Neuronal stem cell (in vitro differentiated cells): Measurements from ENCODE around the gene ELMO1.

ENCODE experiments used
- DNase-seq: peaks from one replicate; pipeline ENCODE4 v3.0.0-alpha.2; 2013; ENCODE audit warnings: low spot score
- H2AFZ ChIP-seq: one replicate; pipeline ENCODE4 v1.6.1; 2013; ENCODE audit warnings: mild to moderate bottlenecking, low read length, inconsistent platforms
- H2AK5ac ChIP-seq: 2 replicates; pipeline ENCODE4 v1.6.1; 2013; ENCODE audit warnings: low read depth, mild to moderate bottlenecking, inconsistent platforms, low read length, moderate library complexity, mixed read lengths
- H2BK120ac ChIP-seq: 2 replicates; pipeline ENCODE4 v1.6.1; 2013; ENCODE audit warnings: low read depth, mild to moderate bottlenecking, inconsistent platforms, low read length, moderate library complexity, mixed read lengths
- H2BK12ac ChIP-seq: one replicate; pipeline ENCODE4 v1.6.1; 2013; ENCODE audit warnings: low read length, inconsistent platforms
- H2BK15ac ChIP-seq: 2 replicates; pipeline ENCODE4 v1.6.1; 2013; ENCODE audit warnings: mild to moderate bottlenecking, low read length, inconsistent platforms, mixed read lengths
- H2BK5ac ChIP-seq: one replicate; pipeline ENCODE4 v1.6.1; 2013; ENCODE audit warnings: inconsistent platforms, mild to moderate bottlenecking, low read length, moderate library complexity
- H3K14ac ChIP-seq: one replicate; pipeline ENCODE4 v1.6.1; 2013; ENCODE audit warnings: low read length, inconsistent platforms
- H3K18ac ChIP-seq: 2 replicates; pipeline ENCODE4 v1.6.1; 2013; ENCODE audit warnings: low read length, inconsistent platforms
- H3K23ac ChIP-seq: 2 replicates; pipeline ENCODE4 v1.6.1; 2013; ENCODE audit warnings: low read depth, mild to moderate bottlenecking, mixed read lengths, low read length, inconsistent platforms; ENCODE audit not compliant: poor library complexity
- H3K27ac ChIP-seq: replicated peaks from 3 replicates; pipeline ENCODE4 v1.5.1; 2013; ENCODE audit warnings: low read length, inconsistent platforms
- H3K27me3 ChIP-seq, 3 experiments: 2 replicates each; pipeline ENCODE4 v1.6.1; 2013; ENCODE audit warnings: low read length in 3 of 3, mild to moderate bottlenecking in 2 of 3, inconsistent platforms in 1 of 3, low read depth in 1 of 3, mixed read lengths in 1 of 3, moderate library complexity in 1 of 3; ENCODE audit not compliant: control insufficient read depth in 3 of 3, insufficient read depth in 3 of 3
- H3K36me3 ChIP-seq, 2 donors: replicated peaks in 1 of 2; 2 replicates each; pipeline ENCODE4 v1.6.1; 2013; ENCODE audit warnings: low read length in 2 of 2; ENCODE audit not compliant: control insufficient read depth in 2 of 2, insufficient read depth in 2 of 2
- H3K4ac ChIP-seq: 2 replicates; pipeline ENCODE4 v1.6.1; 2013; ENCODE audit warnings: inconsistent platforms, mild to moderate bottlenecking, low read length, moderate library complexity
- H3K4me1 ChIP-seq, 2 donors: 1 replicate in 1 of 2; 2 replicates in 1 of 2; pipeline ENCODE4 v1.6.1; 2013; ENCODE audit warnings: low read length in 2 of 2, low read depth in 1 of 2; ENCODE audit not compliant: control insufficient read depth in 2 of 2, insufficient read depth in 1 of 2
- H3K4me2 ChIP-seq: one replicate; pipeline ENCODE4 v1.6.1; 2013; ENCODE audit warnings: mild to moderate bottlenecking, low read length, inconsistent platforms; ENCODE audit not compliant: insufficient read depth, poor library complexity, severe bottlenecking
- H3K4me3 ChIP-seq, 2 donors: 2 replicates each; pipeline ENCODE4 v1.5.1; 2013; ENCODE audit warnings: low read length in 2 of 2, mild to moderate bottlenecking in 2 of 2, inconsistent platforms in 1 of 2, moderate library complexity in 1 of 2
- H3K79me1 ChIP-seq: one replicate; pipeline ENCODE4 v1.6.1; 2013; ENCODE audit warnings: low read depth, mild to moderate bottlenecking, inconsistent platforms, low read length, moderate library complexity
- H3K9ac ChIP-seq: one replicate; pipeline ENCODE4 v1.6.1; 2013; ENCODE audit warnings: mild to moderate bottlenecking, low read depth, low read length, inconsistent platforms; ENCODE audit not compliant: poor library complexity
- H3K9me3 ChIP-seq, 2 donors: replicated peaks in 1 of 2; 2 replicates each; pipeline versions ENCODE3 to v1.6.1; 2013; ENCODE audit warnings: low read length in 2 of 2, mild to moderate bottlenecking in 2 of 2, inconsistent platforms in 1 of 2, low read depth in 1 of 2, mixed read lengths in 1 of 2, moderate library complexity in 1 of 2; ENCODE audit not compliant: control insufficient read depth in 2 of 2, insufficient read depth in 1 of 2
- H4K8ac ChIP-seq: one replicate; pipeline ENCODE4 v1.6.1; 2013; ENCODE audit warnings: low read depth, mild to moderate bottlenecking, inconsistent platforms, low read length, moderate library complexity
- H4K91ac ChIP-seq: one replicate; pipeline ENCODE4 v1.6.1; 2013; ENCODE audit warnings: low read length, low read depth, mild to moderate bottlenecking, inconsistent platforms; ENCODE audit not compliant: poor library complexity
- WGBS, 2 donors: extraction: QIAGEN DNeasy Blood & Tissue Kit; methylation state at CpG; one replicate each; pipeline ENCODE4 v1.1.7; 2013; ENCODE audit warnings: missing lambda C conversion rate in 2 of 2, mixed read lengths in 1 of 2; ENCODE audit not compliant: insufficient read length in 2 of 2, insufficient replicate concordance in 1 of 2; ENCODE audit errors: extremely low coverage in 2 of 2; 5-methylcytosine and 5-hydroxymethylcytosine counted together

Gene ELMO1

DNA sequence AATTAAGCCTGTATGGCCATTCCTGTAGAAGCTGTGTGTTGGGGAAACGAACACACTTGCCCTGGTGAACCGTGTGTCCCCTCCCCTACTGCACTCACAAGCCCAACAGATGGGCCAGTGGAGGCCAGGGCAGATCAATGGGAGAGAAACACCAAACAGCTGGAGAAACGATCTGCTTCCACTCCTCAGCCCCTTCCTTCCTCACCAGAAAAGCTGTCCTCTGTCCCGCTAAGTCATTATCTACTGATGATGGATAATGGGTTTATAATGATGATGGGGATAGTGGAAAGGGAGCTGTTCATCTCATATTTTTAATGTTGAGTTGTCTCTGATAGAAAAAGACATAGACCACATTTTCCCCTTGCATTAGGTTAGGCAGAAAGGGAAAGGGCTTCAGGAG, 99.7 kb downstream of the ELMO1 start:
- H3K9me3 ChIP-seq = peaks cover 0 to 4% of the 10 kb centered on the region in 2 donors
- H3K4me2 ChIP-seq = no peak overlapping the region
- no peak for DNase-seq
- H2BK15ac ChIP-seq = no peak overlapping the region
- no peak overlapping the region for H4K91ac ChIP-seq
- no peak overlapping the region for H3K23ac ChIP-seq
- no peak overlapping the region for H3K9ac ChIP-seq
- no CpG with 5 or more reads among the region's 4 CpGs for WGBS, 2 donors
- H3K4me1 ChIP-seq = peaks cover 0 to 6% of the 10 kb centered on the region in 2 donors
- H3K14ac ChIP-seq = no peak overlapping the region
- no peaks in the 10 kb centered on the region for H3K36me3 ChIP-seq
- no peak overlapping the region for H2AFZ ChIP-seq
- no peak overlapping the region for H2BK5ac ChIP-seq
- H3K27ac ChIP-seq = no peak overlapping the region
- no peak overlapping the region for H3K18ac ChIP-seq
- H2BK120ac ChIP-seq = no peak overlapping the region
- no peak overlapping the region for H3K4me3 ChIP-seq
- no peak overlapping the region for H2BK12ac ChIP-seq
- no peak overlapping the region for H4K8ac ChIP-seq
- H3K79me1 ChIP-seq = no peaks in the 10 kb centered on the region
- no peak overlapping the region for H3K4ac ChIP-seq
- no peaks in the 10 kb centered on the region for H3K27me3 ChIP-seq
- no peak overlapping the region for H2AK5ac ChIP-seq

DNA sequence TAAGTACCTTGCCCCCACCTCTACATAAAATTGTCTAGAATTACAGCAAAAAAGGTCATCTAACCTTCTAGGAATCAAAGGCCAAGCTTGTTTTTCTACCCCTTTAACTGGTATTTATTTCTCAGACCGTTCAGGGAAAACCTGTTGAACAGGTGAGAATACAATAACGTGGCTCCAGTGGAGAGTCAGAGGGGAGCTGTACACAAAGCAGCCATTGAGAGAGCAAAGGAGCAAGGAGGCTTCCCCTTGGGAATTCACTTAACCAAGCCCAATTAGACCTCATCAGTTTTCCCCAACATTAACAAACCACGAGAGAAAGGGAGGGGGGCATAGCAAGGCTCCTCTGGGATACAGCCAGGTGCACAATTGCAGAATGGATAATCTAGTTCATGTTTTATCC, 101.9 kb downstream of the ELMO1 start:
- H3K4me1 ChIP-seq = peaks cover 0 to 6% of the 10 kb centered on the region in 2 donors
- H3K14ac ChIP-seq = no peak overlapping the region
- no peak overlapping the region for H2BK12ac ChIP-seq
- DNase-seq = no peak
- no peak overlapping the region for H2BK5ac ChIP-seq
- no peak overlapping the region for H2AFZ ChIP-seq
- no CpG with 5 or more reads among the region's 3 CpGs for WGBS, 2 donors
- no peak overlapping the region for H3K4ac ChIP-seq
- H3K18ac ChIP-seq = no peak overlapping the region
- H3K9me3 ChIP-seq = no peaks in the 10 kb centered on the region
- H3K79me1 ChIP-seq = no peaks in the 10 kb centered on the region
- H3K23ac ChIP-seq = no peak overlapping the region
- no peak overlapping the region for H2AK5ac ChIP-seq
- H3K4me2 ChIP-seq = no peak overlapping the region
- no peak overlapping the region for H3K4me3 ChIP-seq
- no peak overlapping the region for H2BK120ac ChIP-seq
- H4K91ac ChIP-seq = no peak overlapping the region
- no peak overlapping the region for H4K8ac ChIP-seq
- peaks cover 0 to 3% of the 10 kb centered on the region in 2 donors for H3K36me3 ChIP-seq
- no peak overlapping the region for H3K27ac ChIP-seq
- H3K9ac ChIP-seq = no peak overlapping the region
- no peak overlapping the region for H2BK15ac ChIP-seq
- H3K27me3 ChIP-seq = no peaks in the 10 kb centered on the region

DNA sequence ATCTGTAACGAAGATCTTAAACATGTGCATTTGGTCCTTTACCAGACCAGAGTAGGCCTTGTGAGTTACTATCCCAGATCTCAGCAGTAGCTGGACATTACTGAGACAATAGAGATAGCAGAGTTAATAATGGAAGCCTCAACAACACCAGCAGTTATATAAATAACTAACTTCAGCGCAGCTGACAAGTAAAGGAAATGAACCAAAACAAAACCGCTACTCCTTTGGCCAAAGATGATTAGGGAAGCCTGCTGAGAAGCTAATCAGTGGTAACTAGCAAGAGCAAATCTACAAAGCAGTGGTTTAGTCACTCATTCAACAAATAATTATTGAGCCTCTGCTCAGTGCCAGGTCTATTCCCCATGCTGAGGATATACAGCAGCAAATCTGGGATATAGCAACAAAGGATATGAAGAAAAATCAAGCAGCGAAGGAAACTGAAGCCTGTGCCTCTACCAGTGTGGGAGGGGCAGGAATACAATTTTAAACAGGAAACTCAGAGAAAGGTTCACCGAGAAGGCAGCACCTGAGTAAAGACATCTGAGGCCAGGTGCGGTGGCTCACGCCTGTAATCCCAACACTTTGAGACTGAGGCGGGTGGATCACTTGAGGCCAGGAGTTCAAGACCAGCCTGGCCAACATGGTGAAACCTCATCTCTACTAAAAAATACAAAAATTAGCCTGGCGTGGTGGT, 103.6 kb downstream of the ELMO1 start:
- Histone ChIP-seq H3K14ac (no peak overlapping the region), H3K9me3 (no peaks in the 10 kb centered on the region), H2AK5ac (no peak overlapping the region), H3K4ac (no peak overlapping the region), H2BK15ac (no peak overlapping the region), H3K36me3 (peaks cover 0 to 3% of the 10 kb centered on the region in 2 donors), H3K9ac (no peak overlapping the region), H4K8ac (no peak overlapping the region), H3K18ac (no peak overlapping the region), H3K27me3 (no peaks in the 10 kb centered on the region), H3K23ac (no peak overlapping the region), H4K91ac (no peak overlapping the region), H2BK12ac (no peak overlapping the region), H3K27ac (peak overlapping the region; percentile 34), H2AFZ (no peak overlapping the region), H3K4me1 (peaks cover 0 to 4% of the 10 kb centered on the region in 2 donors), H3K4me3 (no peak overlapping the region), H2BK5ac (no peak overlapping the region), H3K79me1 (no peaks in the 10 kb centered on the region), H3K4me2 (no peak overlapping the region), H2BK120ac (no peak overlapping the region)
- peak; percentile 17 for DNase-seq
- no CpG with 5 or more reads among the region's 9 CpGs for WGBS, 2 donors

DNA sequence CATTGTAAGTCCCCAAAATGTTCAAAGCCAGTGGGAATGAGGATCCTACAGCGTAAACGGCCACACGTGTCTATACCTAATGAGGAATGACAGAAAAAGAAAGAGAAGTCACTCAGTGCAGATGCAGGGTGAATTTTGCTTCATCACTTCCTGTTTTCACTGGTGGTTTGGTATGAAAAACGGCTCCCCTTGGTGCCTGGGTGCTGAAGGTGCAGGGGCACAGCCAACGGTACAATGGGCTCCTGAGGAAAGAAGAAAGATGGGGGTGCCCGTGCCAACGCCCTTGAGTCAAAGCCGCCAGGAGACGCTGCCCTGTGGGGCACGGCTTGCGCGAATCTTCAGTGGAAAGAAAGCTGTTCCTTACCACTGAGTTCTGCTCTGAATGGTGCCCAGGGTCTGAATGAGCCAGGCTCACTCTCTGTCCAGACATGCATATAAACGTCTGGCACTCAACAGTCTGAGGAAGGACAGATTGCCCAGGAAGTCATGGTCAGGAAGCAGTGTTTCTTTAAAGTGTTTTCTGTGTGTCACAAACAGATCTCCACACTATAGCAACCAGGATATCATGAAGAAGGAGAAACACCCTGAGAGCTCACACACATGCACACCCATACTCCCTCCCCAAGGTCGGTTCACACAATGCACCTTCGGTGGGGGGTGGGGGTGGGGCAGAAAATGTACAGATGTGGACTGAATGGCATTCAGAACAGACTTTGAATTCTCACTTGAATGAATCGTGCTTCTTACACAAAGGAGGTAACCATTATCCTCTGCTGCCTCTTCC, 105.8 kb downstream of the ELMO1 start:
- Histone ChIP-seq H3K18ac (peak overlapping the region; percentile 52), H3K27ac (no peak overlapping the region), H3K27me3 (no peaks in the 10 kb centered on the region), H3K4me1 (peaks cover 0 to 4% of the 10 kb centered on the region in 2 donors), H4K8ac (no peak overlapping the region), H2AK5ac (no peak overlapping the region), H3K36me3 (peaks cover 0 to 3% of the 10 kb centered on the region in 2 donors), H2AFZ (no peak overlapping the region), H4K91ac (no peak overlapping the region), H3K14ac (no peak overlapping the region), H2BK15ac (no peak overlapping the region), H2BK5ac (no peak overlapping the region), H3K4me3 (no peak overlapping the region), H2BK120ac (no peak overlapping the region), H3K4ac (no peak overlapping the region), H3K9me3 (peaks cover 0 to 5% of the 10 kb centered on the region in 2 donors), H2BK12ac (no peak overlapping the region), H3K9ac (no peak overlapping the region), H3K4me2 (no peak overlapping the region), H3K23ac (no peak overlapping the region), H3K79me1 (no peaks in the 10 kb centered on the region)
- no CpG with 5 or more reads among the region's 16 CpGs for whole genome bisulfite sequencing, 2 donors
- no peak for DNase-seq
